Activated naive CD8-positive, alpha-beta T cell (primary cell): Measurements from ENCODE around the gene PDXP.
"Not testable (repeated sequence)": the region's sequence is repeated elsewhere in the genome, so short reads cannot be mapped to it uniquely, and the experiment has no call there.

Experiments
- H3K27ac Mint-ChIP-seq: one replicate; pipeline ENCODE4 v1.8.0; 2021; ENCODE audit warnings: mixed read lengths
- H3K27me3 Mint-ChIP-seq: one replicate; pipeline ENCODE4 v1.8.0; 2021; ENCODE audit warnings: mixed read lengths
- H3K36me3 Mint-ChIP-seq: one replicate; pipeline ENCODE4 v1.8.0; 2021; ENCODE audit warnings: mixed read lengths
- H3K4me1 Mint-ChIP-seq: one replicate; pipeline ENCODE4 v1.8.0; 2021; ENCODE audit warnings: low read depth, mixed read lengths
- H3K4me3 Mint-ChIP-seq: one replicate; pipeline ENCODE4 v1.8.0; 2021; ENCODE audit warnings: mild to moderate bottlenecking, mixed read lengths
- H3K9me3 Mint-ChIP-seq: one replicate; pipeline ENCODE4 v1.8.0; 2021; ENCODE audit warnings: low read depth, mixed read lengths

Gene PDXP

DNA sequence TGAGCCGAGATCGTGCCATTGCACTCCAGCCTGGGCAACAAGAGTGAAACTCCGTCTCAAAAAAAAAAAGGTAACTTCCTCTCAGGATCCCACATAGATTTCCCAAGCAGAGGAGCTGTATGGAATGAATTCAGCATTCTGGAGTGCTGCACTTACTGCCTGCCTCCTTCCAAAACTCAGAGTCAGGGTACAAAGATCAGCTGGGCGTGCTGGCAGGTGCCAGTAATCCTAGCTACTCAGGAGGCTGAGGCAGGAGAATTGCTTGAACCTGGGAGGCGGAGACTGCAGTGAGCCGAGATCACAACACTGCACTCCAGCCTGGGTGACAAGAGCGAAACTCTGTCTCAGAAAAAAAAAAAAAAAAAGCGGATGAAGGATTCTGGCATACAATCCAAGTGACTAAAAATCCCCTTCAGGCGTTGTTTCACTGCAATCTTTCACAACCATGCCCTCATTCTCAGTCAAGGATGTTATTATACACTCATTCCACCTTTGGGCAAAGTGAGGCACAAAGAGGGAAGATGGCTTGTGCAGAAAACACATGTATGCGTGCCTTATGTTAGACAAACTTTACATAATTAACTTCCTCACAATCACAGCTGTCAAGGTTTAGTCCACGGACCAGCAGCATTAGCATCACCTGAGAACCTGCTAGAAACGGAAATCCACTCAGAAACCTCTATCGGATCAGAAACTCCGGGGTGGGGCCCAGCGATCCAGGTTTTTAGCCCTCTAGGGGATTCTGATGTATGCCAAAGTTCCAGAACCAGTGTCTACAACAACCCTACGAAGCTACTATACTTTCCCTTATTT is 26.5 kb downstream of the PDXP start:
- H3K36me3 Mint-ChIP-seq: peaks cover 7% of the 10 kb centered on the region
- H3K27me3 Mint-ChIP-seq: no peaks in the 10 kb centered on the region
- H3K4me1 Mint-ChIP-seq: peaks cover 20% of the 10 kb centered on the region
- no peaks in the 10 kb centered on the region for H3K9me3 Mint-ChIP-seq
- H3K27ac Mint-ChIP-seq: peak overlapping the region; percentile 46
- H3K4me3 Mint-ChIP-seq: peak overlapping the region; percentile 94

GRCh38 chr22:37686002-37686982 is 27.8 kb downstream of the PDXP start, which contains the start of gene NOL12:
Gene NOL12 (plus strand): TSS chr22:37686343. CDS start chr22:37686393, 50 bp downstream.
- Mint-ChIP-seq H3K36me3 (peaks cover 9% of the 10 kb centered on the region), H3K9me3 (no peaks in the 10 kb centered on the region), H3K4me3 (peak within 1 kb of the TSS; percentile 94), H3K27ac (peak within 1 kb of the TSS; percentile 98), H3K27me3 (no peaks in the 10 kb centered on the region), H3K4me1 (peaks cover 20% of the 10 kb centered on the region)

- Mint-ChIP-seq H3K27me3 (no peaks in the 10 kb centered on the region), H3K9me3 (no peaks in the 10 kb centered on the region), H3K4me1 (peaks cover 17% of the 10 kb centered on the region), H3K4me3 (no peak overlapping the region), H3K27ac (no peak overlapping the region), H3K36me3 (peaks cover 14% of the 10 kb centered on the region)
Measured at GRCh38 chr22:37690407-37690806, 31.9 kb downstream of the PDXP start.

DNA sequence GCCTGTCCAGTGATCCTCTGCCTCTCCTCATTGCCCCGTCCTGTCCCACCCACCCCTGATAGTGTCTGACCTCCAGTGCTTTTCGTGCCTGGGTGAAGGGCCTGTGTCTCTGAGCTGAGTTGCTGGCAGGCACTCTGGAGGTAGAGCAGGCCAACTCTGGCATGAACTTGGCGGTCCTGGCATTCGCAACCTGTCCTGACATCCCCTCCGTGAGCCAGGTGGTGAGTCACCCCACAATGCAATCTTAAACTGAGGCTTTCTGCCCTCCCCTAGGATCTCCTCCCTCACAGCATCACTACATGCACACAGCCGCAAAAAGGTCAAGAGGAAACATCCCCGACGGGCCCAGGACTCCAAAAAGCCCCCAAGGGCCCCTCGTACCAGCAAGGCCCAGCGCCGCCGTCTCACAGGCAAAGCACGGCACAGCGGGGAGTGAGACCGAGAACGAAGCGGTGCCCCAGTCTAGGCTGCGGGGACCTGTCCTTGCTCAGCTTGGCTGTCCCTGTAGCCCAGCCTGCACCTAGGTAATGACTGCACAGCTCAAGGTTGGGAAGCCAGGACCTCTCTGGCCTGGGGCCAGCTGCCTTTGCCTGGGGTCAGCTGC is 32.5 kb downstream of the PDXP start:
- H3K4me1 Mint-ChIP-seq: peaks cover 20% of the 10 kb centered on the region
- no peak overlapping the region for H3K27ac Mint-ChIP-seq
- H3K9me3 Mint-ChIP-seq: no peaks in the 10 kb centered on the region
- H3K36me3 Mint-ChIP-seq: peaks cover 14% of the 10 kb centered on the region
- H3K27me3 Mint-ChIP-seq: no peaks in the 10 kb centered on the region
- H3K4me3 Mint-ChIP-seq: no peak overlapping the region

- H3K4me3 Mint-ChIP-seq: no peak overlapping the region
- H3K27me3 Mint-ChIP-seq: no peaks in the 10 kb centered on the region
- H3K4me1 Mint-ChIP-seq: peaks cover 23% of the 10 kb centered on the region
- H3K9me3 Mint-ChIP-seq: no peaks in the 10 kb centered on the region
- H3K27ac Mint-ChIP-seq: no peak overlapping the region
- H3K36me3 Mint-ChIP-seq: peaks cover 14% of the 10 kb centered on the region
Measured at GRCh38 chr22:37692627-37693285, 34.2 kb downstream of the PDXP start.

- H3K4me3 Mint-ChIP-seq, H3K9me3 Mint-ChIP-seq, H3K27ac Mint-ChIP-seq, H3K27me3 Mint-ChIP-seq: not testable (repeated sequence)
- peaks cover 11% of the 10 kb centered on the region for H3K36me3 Mint-ChIP-seq
- peaks cover 15% of the 10 kb centered on the region for H3K4me1 Mint-ChIP-seq
Measured at GRCh38 chr22:37694131-37694530, 35.6 kb downstream of the PDXP start.

DNA sequence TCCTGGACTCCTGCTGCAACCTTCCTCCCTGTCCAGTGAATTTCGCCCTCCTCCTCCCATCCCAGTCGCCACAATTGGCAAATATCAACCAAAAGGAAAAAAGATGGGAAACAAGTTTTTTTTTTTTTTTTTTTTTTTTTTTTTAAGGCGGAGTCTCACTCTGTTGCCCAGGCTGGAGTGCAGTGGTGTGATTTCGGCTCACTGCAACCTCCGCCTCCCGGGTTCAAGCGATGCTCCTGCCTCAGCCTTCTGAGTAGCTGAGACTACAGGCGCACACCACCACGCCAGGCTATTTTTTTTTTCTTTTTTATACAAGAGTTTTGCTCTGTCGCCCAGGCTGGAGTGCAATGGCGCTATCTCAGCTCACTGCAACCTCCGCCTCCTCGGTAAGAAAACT is 37.7 kb downstream of the PDXP start:
- H3K4me1 Mint-ChIP-seq: peaks cover 14% of the 10 kb centered on the region
- H3K36me3 Mint-ChIP-seq, H3K27ac Mint-ChIP-seq, H3K27me3 Mint-ChIP-seq, H3K9me3 Mint-ChIP-seq: not testable (repeated sequence)
- peak overlapping the region; percentile 17 for H3K4me3 Mint-ChIP-seq

DNA sequence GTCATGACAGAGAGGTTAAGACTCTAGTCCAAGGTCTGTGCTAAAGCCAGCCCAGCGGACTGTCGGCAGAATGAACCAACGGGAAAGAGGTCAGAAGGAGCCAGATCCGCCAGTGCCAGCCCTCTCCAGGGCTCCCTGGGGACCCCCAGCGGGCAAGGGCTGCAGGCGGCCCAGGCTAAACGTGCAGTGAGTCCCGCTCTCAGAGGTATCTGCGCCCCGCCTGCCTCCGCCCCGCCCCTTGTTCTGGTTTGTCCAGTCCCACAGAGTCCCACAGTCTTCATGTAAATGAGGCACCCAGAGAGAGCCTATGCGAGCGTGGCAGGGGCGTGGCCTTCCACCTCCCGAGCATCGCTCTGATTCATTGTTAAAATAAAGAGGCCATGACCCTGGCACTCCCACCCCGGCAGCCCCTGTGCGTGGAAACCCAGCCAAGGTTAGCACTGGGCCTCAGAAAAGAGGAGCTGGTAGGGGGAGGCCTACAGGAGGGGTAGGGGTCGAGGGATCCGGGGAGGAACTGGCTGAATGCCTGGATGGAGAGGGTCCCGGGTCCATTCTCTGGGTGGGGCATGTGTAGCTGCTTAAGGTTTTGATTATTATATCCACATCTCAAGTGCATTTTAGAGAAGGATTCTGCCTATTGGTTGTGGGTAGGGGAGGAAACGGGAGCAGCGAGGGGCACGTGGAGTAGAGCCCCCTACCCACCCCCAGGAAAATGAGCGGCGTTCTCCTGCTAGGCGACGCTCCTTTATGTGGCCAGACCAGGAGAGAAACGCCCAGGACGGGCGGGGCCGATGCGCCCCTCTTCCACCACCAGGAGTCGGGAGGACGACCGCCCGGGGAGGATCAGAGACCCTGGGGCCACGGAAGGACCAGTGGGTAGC is 38.4 kb downstream of the PDXP start, which contains the start of gene TRIOBP:
TSS of gene TRIOBP (plus strand) at position 392 of the 881 bp plus-strand sequence. CDS start 4,318 bp downstream, outside the sequence.
- peaks cover 14% of the 10 kb centered on the region for H3K4me1 Mint-ChIP-seq
- H3K36me3 Mint-ChIP-seq: peaks cover 5% of the 10 kb centered on the region
- peak within 1 kb of the TSS; percentile 17 for H3K4me3 Mint-ChIP-seq
- no peaks in the 10 kb centered on the region for H3K27me3 Mint-ChIP-seq
- H3K9me3 Mint-ChIP-seq: no peaks in the 10 kb centered on the region
- H3K27ac Mint-ChIP-seq: no peak within 1 kb of the TSS

- Mint-ChIP-seq H3K9me3 (no peaks in the 10 kb centered on the region), H3K27ac (no peak overlapping the region), H3K4me1 (peaks cover 14% of the 10 kb centered on the region), H3K36me3 (peaks cover 2% of the 10 kb centered on the region), H3K27me3 (no peaks in the 10 kb centered on the region), H3K4me3 (no peak overlapping the region)
Measured at GRCh38 chr22:37697538-37697835, 39.0 kb downstream of the PDXP start.

DNA sequence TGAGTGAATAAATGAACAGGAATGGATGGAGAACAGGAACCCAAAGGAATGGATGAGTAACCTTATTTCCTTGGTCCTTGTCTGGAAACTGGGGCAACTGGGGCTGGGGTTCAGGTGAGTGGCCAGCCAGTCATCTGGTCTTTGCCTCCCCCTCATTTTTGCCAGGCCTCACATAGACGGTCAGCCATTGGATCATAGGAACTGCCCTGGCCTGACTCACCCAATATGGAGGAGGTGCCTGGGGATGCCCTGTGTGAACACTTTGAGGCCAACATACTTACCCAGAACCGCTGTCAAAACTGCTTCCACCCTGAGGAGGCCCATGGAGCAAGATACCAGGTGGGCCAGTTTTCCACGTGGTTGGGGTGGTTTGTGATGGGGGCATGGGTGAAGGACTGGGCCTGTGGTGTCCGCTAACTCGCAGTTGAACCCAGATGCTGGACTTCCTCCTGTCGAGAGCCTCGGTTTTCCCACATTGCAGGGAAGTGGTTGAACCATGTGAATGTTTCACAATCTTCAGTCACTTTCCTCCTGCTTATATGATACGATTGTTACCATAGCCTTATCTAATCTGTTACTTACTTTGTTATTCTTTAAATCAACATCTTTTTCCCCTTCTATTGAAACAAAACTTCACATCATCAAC is 42.7 kb downstream of the PDXP start:
- H3K36me3 Mint-ChIP-seq: peaks cover 10% of the 10 kb centered on the region
- H3K4me3 Mint-ChIP-seq: no peak overlapping the region
- no peak overlapping the region for H3K27ac Mint-ChIP-seq
- no peaks in the 10 kb centered on the region for H3K27me3 Mint-ChIP-seq
- peaks cover 7% of the 10 kb centered on the region for H3K4me1 Mint-ChIP-seq
- no peaks in the 10 kb centered on the region for H3K9me3 Mint-ChIP-seq

DNA sequence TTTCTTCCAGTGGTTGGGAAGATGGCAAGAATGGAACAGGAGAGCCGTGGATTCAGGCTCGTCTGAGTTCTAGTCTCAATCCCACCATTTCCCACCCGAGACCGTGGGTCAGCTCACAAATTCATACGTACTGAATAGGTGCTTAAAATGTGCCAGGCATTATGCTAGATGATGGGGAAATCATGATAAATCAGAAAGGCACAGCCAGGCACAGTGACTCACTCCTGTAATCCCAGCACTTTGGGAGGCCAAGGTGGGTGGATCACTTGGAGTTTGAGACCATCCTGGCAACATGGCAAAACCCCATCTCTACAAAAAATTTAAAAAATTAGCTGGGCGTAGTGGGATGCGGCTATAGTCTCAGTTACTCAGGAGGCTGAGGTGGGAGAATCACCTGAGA is 45.4 kb downstream of the PDXP start:
- no peak overlapping the region for H3K27ac Mint-ChIP-seq
- H3K36me3 Mint-ChIP-seq: peaks cover 10% of the 10 kb centered on the region
- no peak overlapping the region for H3K4me3 Mint-ChIP-seq
- H3K9me3 Mint-ChIP-seq: no peaks in the 10 kb centered on the region
- H3K4me1 Mint-ChIP-seq: no peaks in the 10 kb centered on the region
- H3K27me3 Mint-ChIP-seq: no peaks in the 10 kb centered on the region

- Mint-ChIP-seq H3K9me3 (no peaks in the 10 kb centered on the region), H3K27me3 (no peaks in the 10 kb centered on the region), H3K36me3 (peaks cover 10% of the 10 kb centered on the region), H3K4me3 (no peak overlapping the region), H3K27ac (no peak overlapping the region), H3K4me1 (no peaks in the 10 kb centered on the region)
Measured at GRCh38 chr22:37704645-37705044, 46.1 kb downstream of the PDXP start.

DNA sequence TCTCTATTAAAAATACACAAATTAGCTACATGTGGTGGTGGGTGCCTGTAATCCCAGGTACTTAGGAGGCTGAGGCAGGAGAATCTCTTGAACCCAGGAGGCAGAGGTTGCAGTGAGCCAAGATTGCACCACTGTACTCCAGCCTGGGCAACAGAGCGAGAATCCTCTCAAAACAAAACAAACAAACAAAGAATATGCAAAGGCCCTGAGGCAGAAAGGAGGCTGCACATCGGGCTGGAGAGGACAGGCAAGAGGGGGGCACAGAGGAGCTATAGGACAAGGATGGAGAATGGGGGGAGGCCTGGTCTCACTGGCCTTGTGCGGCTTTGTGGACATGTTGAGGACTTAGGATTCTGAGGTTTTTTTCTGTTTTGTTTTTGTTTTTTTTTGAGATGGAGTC is 46.7 kb downstream of the PDXP start:
- H3K4me3 Mint-ChIP-seq: no peak overlapping the region
- no peaks in the 10 kb centered on the region for H3K27me3 Mint-ChIP-seq
- H3K9me3 Mint-ChIP-seq: no peaks in the 10 kb centered on the region

More for the DNA sequence above, 46.7 kb downstream of the PDXP start:
- Mint-ChIP-seq H3K36me3 (peaks cover 10% of the 10 kb centered on the region), H3K27ac (no peak overlapping the region), H3K4me1 (no peaks in the 10 kb centered on the region)
